Epithelial cell of prostate (primary cell): ENCODE data around the gene TCF12.
A peak's percentile ranks its signal among the peaks of the same experiment; 100 is the strongest.

Experiments
- DNase-seq: peaks from one replicate; pipeline ENCODE4 v3.0.0-alpha.2; 2011; ENCODE audit warnings: low read depth, low spot score
- H3K27ac ChIP-seq: fragments of 450-650 bp; 2 replicates; pipeline ENCODE4 v1.5.1; 2017; ENCODE audit warnings: mild to moderate bottlenecking

TCF12 gene

GRCh38 chr15:57322602-57323250 is 404.3 kb downstream of the TCF12 start:
- no peak for DNase-seq
- H3K27ac ChIP-seq = no peak overlapping the region

GRCh38 chr15:57323299-57323805 is 404.9 kb downstream of the TCF12 start:
- no peak overlapping the region for H3K27ac ChIP-seq
- no peak for DNase-seq

GRCh38 chr15:57323806-57324589 is 405.6 kb downstream of the TCF12 start:
- DNase-seq = peak; percentile 78
- no peak overlapping the region for H3K27ac ChIP-seq

GRCh38 chr15:57324590-57324890 is 406.1 kb downstream of the TCF12 start:
- no peak for DNase-seq

GRCh38 chr15:57324944-57325679 is 406.7 kb downstream of the TCF12 start:
- no peak overlapping the region for H3K27ac ChIP-seq

More at GRCh38 chr15:57324590-57324890, 406.1 kb downstream of the TCF12 start:
- no peak overlapping the region for H3K27ac ChIP-seq

GRCh38 chr15:57326196-57326595 is 407.8 kb downstream of the TCF12 start:
- no peak overlapping the region for H3K27ac ChIP-seq
- no peak for DNase-seq

More at GRCh38 chr15:57324944-57325679, 406.7 kb downstream of the TCF12 start:
- no peak for DNase-seq

- no peak for DNase-seq
- H3K27ac ChIP-seq = no peak overlapping the region
Measured at GRCh38 chr15:57327985-57328471, 409.6 kb downstream of the TCF12 start.

GRCh38 chr15:57328479-57328878 is 410.0 kb downstream of the TCF12 start:
- no peak for DNase-seq
- no peak overlapping the region for H3K27ac ChIP-seq

GRCh38 chr15:57328897-57329296 is 410.5 kb downstream of the TCF12 start:
- no peak for DNase-seq
- H3K27ac ChIP-seq = no peak overlapping the region

GRCh38 chr15:57329582-57330367 is 411.3 kb downstream of the TCF12 start:
- no peak for DNase-seq
- H3K27ac ChIP-seq = no peak overlapping the region

GRCh38 chr15:57330619-57331340 is 412.3 kb downstream of the TCF12 start:
- no peak for DNase-seq
- no peak overlapping the region for H3K27ac ChIP-seq

GRCh38 chr15:57332326-57332725 is 413.9 kb downstream of the TCF12 start:
- H3K27ac ChIP-seq = no peak overlapping the region
- DNase-seq = no peak

GRCh38 chr15:57333487-57333886 is 415.0 kb downstream of the TCF12 start:
- DNase-seq = no peak
- no peak overlapping the region for H3K27ac ChIP-seq

GRCh38 chr15:57334257-57334656 is 415.8 kb downstream of the TCF12 start:
- DNase-seq = no peak
- no peak overlapping the region for H3K27ac ChIP-seq

GRCh38 chr15:57335293-57335715 is 416.9 kb downstream of the TCF12 start:
- no peak for DNase-seq
- no peak overlapping the region for H3K27ac ChIP-seq

GRCh38 chr15:57335719-57336118 is 417.3 kb downstream of the TCF12 start:
- no peak for DNase-seq
- no peak overlapping the region for H3K27ac ChIP-seq

- no peak for DNase-seq
- no peak overlapping the region for H3K27ac ChIP-seq
Measured at GRCh38 chr15:57337868-57338411, 419.5 kb downstream of the TCF12 start.

- DNase-seq = no peak
- H3K27ac ChIP-seq = no peak overlapping the region
Measured at GRCh38 chr15:57339321-57339720, 420.9 kb downstream of the TCF12 start.
